MM.1S (cell line): ENCODE measurements around the gene TMEM125.

ENCODE experiments used
- CTCF ChIP-seq: fragments of 300-600 bp; sonication (generic); IDR thresholded peaks from 2 replicates; pipeline ENCODE4 v1.5.1; 2016; ENCODE audit warnings: antibody characterized with exemption, low read length, mixed read lengths
- EZH2 ChIP-seq: fragments of 300-600 bp; sonication (generic); optimal IDR thresholded peaks from 2 replicates; pipeline ENCODE3; 2017; ENCODE audit warnings: low read depth, mild to moderate bottlenecking, antibody characterized with exemption, low read length, mixed read lengths
- EZH2phosphoT487 ChIP-seq: fragments of 300-600 bp; sonication (generic); IDR thresholded peaks from 2 replicates; pipeline ENCODE4 v1.6.1; 2018; ENCODE audit warnings: antibody characterized with exemption, low read length

- no peak for TF ChIP-seq CTCF
- no peak for TF ChIP-seq EZH2
- TF ChIP-seq EZH2phosphoT487, result no peak
Observed at GRCh38 chr1:43272161-43272560, 2.4 kb downstream of the TMEM125 start.
